H9 (cell line): ENCODE results near the gene ITGB1BP1. TPM values are rescaled to one million over a fixed set of nuclear protein-coding genes. Genes with fewer than 3 reads are reported as not detected.

Source experiments
- DNase-seq: peaks from one replicate; pipeline ENCODE4 v3.0.0-alpha.2; 2017
- H2AFZ ChIP-seq: one replicate; pipeline ENCODE4 v1.6.1; 2013; ENCODE audit warnings: mild to moderate bottlenecking, low read length, control low read depth, moderate library complexity
- H2AK5ac ChIP-seq: 2 replicates; pipeline ENCODE4 v1.6.1; 2013; ENCODE audit warnings: low read length, control low read depth, mixed read lengths; ENCODE audit not compliant: insufficient read length
- H2BK120ac ChIP-seq: one replicate; pipeline ENCODE4 v1.6.1; 2013; ENCODE audit warnings: low read depth, mild to moderate bottlenecking, low read length, control low read depth, inconsistent platforms; ENCODE audit not compliant: poor library complexity, severe bottlenecking
- H2BK12ac ChIP-seq: 2 replicates; pipeline ENCODE4 v1.6.1; 2013; ENCODE audit warnings: low read length, control low read depth, mixed read lengths, low read depth; ENCODE audit not compliant: insufficient read length
- H2BK15ac ChIP-seq: 2 replicates; pipeline ENCODE4 v1.6.1; 2013; ENCODE audit warnings: low read depth, low read length, control low read depth
- H2BK20ac ChIP-seq: one replicate; pipeline ENCODE4 v1.6.1; 2013; ENCODE audit warnings: low read depth, mild to moderate bottlenecking, low read length, control low read depth, inconsistent platforms; ENCODE audit not compliant: poor library complexity, severe bottlenecking
- H2BK5ac ChIP-seq: 2 replicates; pipeline ENCODE4 v1.6.1; 2013; ENCODE audit warnings: low read length, control low read depth, mixed read lengths; ENCODE audit not compliant: insufficient read length
- H3K14ac ChIP-seq: 2 replicates; pipeline ENCODE4 v1.6.1; 2013; ENCODE audit warnings: low read length, control low read depth; ENCODE audit not compliant: insufficient read depth
- H3K18ac ChIP-seq: 2 replicates; pipeline ENCODE4 v1.6.1; 2013; ENCODE audit warnings: low read depth, mild to moderate bottlenecking, mixed read lengths, low read length, control low read depth; ENCODE audit not compliant: insufficient read length
- H3K23ac ChIP-seq: 2 replicates; pipeline ENCODE4 v1.6.1; 2013; ENCODE audit warnings: low read length, control low read depth, mixed read lengths, low read depth; ENCODE audit not compliant: insufficient read length
- H3K23me2 ChIP-seq: 2 replicates; pipeline ENCODE4 v1.6.1; 2013; ENCODE audit warnings: low read depth, mild to moderate bottlenecking, mixed read lengths, low read length, control low read depth; ENCODE audit not compliant: insufficient read length, poor library complexity, severe bottlenecking
- H3K27ac ChIP-seq: 2 replicates; pipeline ENCODE4 v1.5.1; 2013; ENCODE audit warnings: low read length, control low read depth, mixed read lengths, low read depth; ENCODE audit not compliant: insufficient read length
- H3K27me3 ChIP-seq: 2 replicates; pipeline ENCODE4 v1.6.1; 2013; ENCODE audit warnings: low read length, control low read depth, inconsistent platforms; ENCODE audit not compliant: insufficient read depth
- H3K4ac ChIP-seq: 2 replicates; pipeline ENCODE4 v1.6.1; 2013; ENCODE audit warnings: low read depth, mild to moderate bottlenecking, control low read depth, inconsistent platforms, low read length, moderate library complexity
- H3K4me1 ChIP-seq: 2 replicates; pipeline ENCODE4 v1.6.1; 2013; ENCODE audit warnings: low read length, control low read depth, inconsistent platforms; ENCODE audit not compliant: insufficient read depth
- H3K4me2 ChIP-seq: 2 replicates; pipeline ENCODE4 v1.6.1; 2013; ENCODE audit warnings: low read length, control low read depth, mixed read lengths; ENCODE audit not compliant: insufficient read length, insufficient read depth
- H3K56ac ChIP-seq: 2 replicates; pipeline ENCODE4 v1.6.1; 2013; ENCODE audit warnings: low read depth, mild to moderate bottlenecking, mixed read lengths, low read length, control low read depth; ENCODE audit not compliant: insufficient read length
- H3K79me1 ChIP-seq: 2 replicates; pipeline ENCODE4 v1.6.1; 2013; ENCODE audit warnings: low read depth, mild to moderate bottlenecking, moderate library complexity, low read length, control low read depth, inconsistent platforms; ENCODE audit not compliant: insufficient read depth, poor library complexity, severe bottlenecking
- H3K79me2 ChIP-seq: 2 replicates; pipeline ENCODE4 v1.6.1; 2013; ENCODE audit warnings: low read length, control low read depth, inconsistent platforms; ENCODE audit not compliant: insufficient read depth
- H3K9ac ChIP-seq: 2 replicates; pipeline ENCODE4 v1.6.1; 2013; ENCODE audit warnings: low read length, control low read depth, mixed read lengths; ENCODE audit not compliant: insufficient read length; ENCODE audit errors: extremely low read depth
- H3K9me3 ChIP-seq: one replicate; pipeline ENCODE4 v1.6.1; 2013; ENCODE audit warnings: low read depth, low read length, inconsistent platforms; ENCODE audit not compliant: control insufficient read depth
- H3T11ph ChIP-seq: one replicate; pipeline ENCODE4 v1.6.1; 2013; ENCODE audit warnings: mild to moderate bottlenecking, low read length, control low read depth, inconsistent platforms
- H4K20me1 ChIP-seq: one replicate; pipeline ENCODE4 v1.6.1; 2013; ENCODE audit not compliant: control insufficient read depth, insufficient read length, insufficient read depth
- H4K5ac ChIP-seq: 2 replicates; pipeline ENCODE4 v1.6.1; 2013; ENCODE audit warnings: low read depth, mild to moderate bottlenecking, mixed read lengths, low read length, control low read depth; ENCODE audit not compliant: insufficient read length
- H4K8ac ChIP-seq: replicated peaks from 2 replicates; pipeline ENCODE4 v1.6.1; 2013; ENCODE audit warnings: low read length, control low read depth, mixed read lengths, low read depth; ENCODE audit not compliant: insufficient read length
- H4K91ac ChIP-seq: 2 replicates; pipeline ENCODE4 v1.6.1; 2013; ENCODE audit warnings: low read depth, mild to moderate bottlenecking, moderate library complexity, mixed read lengths, low read length, control low read depth; ENCODE audit not compliant: insufficient read length
- H3K27ac Mint-ChIP-seq, 3 experiments: 2 replicates in 2 of 3; 3 replicates in 1 of 3; pipeline ENCODE4 v1.8.0; 2020 to 2021; ENCODE audit warnings: mixed read lengths in 3 of 3, mild to moderate bottlenecking in 1 of 3, moderate library complexity in 1 of 3
- H3K27me3 Mint-ChIP-seq: 2 replicates; pipeline ENCODE4 v1.8.0; 2021; ENCODE audit warnings: low read depth, mild to moderate bottlenecking, moderate library complexity, mixed read lengths
- H3K36me3 Mint-ChIP-seq, 3 experiments: 2 replicates in 2 of 3; 3 replicates in 1 of 3; pipeline ENCODE4 v1.8.0; 2020 to 2021; ENCODE audit warnings: low read depth in 3 of 3, mixed read lengths in 3 of 3; ENCODE audit not compliant: insufficient read depth in 1 of 3
- H3K4me1 Mint-ChIP-seq, 2 experiments: 2 replicates each; pipeline ENCODE4 v1.8.0; 2020; ENCODE audit warnings: mixed read lengths in 2 of 2
- H3K4me3 Mint-ChIP-seq, 2 experiments: 2 replicates in 1 of 2; 3 replicates in 1 of 2; pipeline ENCODE4 v1.8.0; 2020 to 2021; ENCODE audit warnings: mild to moderate bottlenecking in 2 of 2, mixed read lengths in 2 of 2, moderate library complexity in 1 of 2
- H3K9me3 Mint-ChIP-seq, 2 experiments: 2 replicates in 1 of 2; 3 replicates in 1 of 2; pipeline ENCODE4 v1.8.0; 2020; ENCODE audit warnings: mild to moderate bottlenecking in 2 of 2, mixed read lengths in 2 of 2, moderate library complexity in 1 of 2
- WGBS: extraction: QIAGEN DNeasy Blood & Tissue Kit; methylation state at CpG from one replicate; pipeline ENCODE4 v1.1.7; 2013; ENCODE audit warnings: missing lambda C conversion rate, low lambda C conversion rate, mixed read lengths; ENCODE audit not compliant: insufficient read length; ENCODE audit errors: extremely low coverage; 5-methylcytosine and 5-hydroxymethylcytosine counted together
- total RNA-seq: library from RNA; stranded (reverse); gene quantifications from 2 replicates; pipeline ENCODE4 v1.2.1, GENCODE V29; 2021
- TF ChIP-seq, protein P1 (sequence below): fragments of 200-600 bp; sonication (generic); conservative IDR thresholded peaks from 3 replicates; pipeline ENCODE4 v1.8.0; 2021; ENCODE audit warnings: antibody characterized with exemption, mild to moderate bottlenecking

Gene ITGB1BP1
- total RNA-seq, 1 experiment from 2014 or later, result 38.7 TPM

DNA sequence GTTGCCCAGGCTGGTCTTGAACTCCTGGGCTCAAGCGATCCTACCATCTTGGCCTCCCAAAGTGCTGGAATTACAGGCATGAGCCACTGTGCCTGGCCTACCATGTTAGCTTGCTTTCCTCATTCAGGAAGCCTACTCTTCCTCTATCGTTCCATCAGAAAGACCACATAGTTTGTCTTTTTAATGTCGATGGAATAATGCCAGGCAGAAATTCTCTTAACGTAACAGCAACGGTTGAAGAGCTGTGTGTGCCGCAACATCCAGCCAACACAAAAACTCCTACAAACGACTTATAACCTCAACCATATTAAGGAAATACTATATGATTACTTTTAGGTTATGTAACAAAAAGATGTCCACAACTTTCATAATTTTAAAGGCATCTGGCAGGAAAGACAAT lies 10.5 kb downstream of the ITGB1BP1 start:
- no peaks in the 10 kb centered on the region for H3K9me3 ChIP-seq
- H2BK120ac ChIP-seq, result no peak overlapping the region
- H3K4me1 ChIP-seq, result no peaks in the 10 kb centered on the region
- H2BK20ac ChIP-seq, result no peak overlapping the region
- Mint-ChIP-seq H3K4me3 (no peak overlapping the region), H3K4me1 (no peaks in the 10 kb centered on the region), H3K27ac (no peak overlapping the region), H3K27me3 (no peaks in the 10 kb centered on the region), H3K9me3 (no peaks in the 10 kb centered on the region), H3K36me3 (peaks cover 0 to 14% (median 6%) of the 10 kb centered on the region in 3 experiments; a peak in 6 of 7 replicates)
- H3K4ac ChIP-seq, result no peak overlapping the region
- H4K5ac ChIP-seq, result no peak overlapping the region
- H3K56ac ChIP-seq, result no peak overlapping the region
- no peaks in the 10 kb centered on the region for H3K27me3 ChIP-seq
- H3K23me2 ChIP-seq, result no peaks in the 10 kb centered on the region
- H3K18ac ChIP-seq, result no peak overlapping the region
- no peak overlapping the region for H3K23ac ChIP-seq
- H4K91ac ChIP-seq, result no peak overlapping the region
- no peak overlapping the region for H4K8ac ChIP-seq
- no peak overlapping the region for H2AK5ac ChIP-seq
- H3K27ac ChIP-seq, result no peak overlapping the region
- H3K79me2 ChIP-seq, result no peaks in the 10 kb centered on the region
- no peak overlapping the region for H2BK15ac ChIP-seq
- DNase-seq, result no peak
- TF ChIP-seq, protein P1, sequence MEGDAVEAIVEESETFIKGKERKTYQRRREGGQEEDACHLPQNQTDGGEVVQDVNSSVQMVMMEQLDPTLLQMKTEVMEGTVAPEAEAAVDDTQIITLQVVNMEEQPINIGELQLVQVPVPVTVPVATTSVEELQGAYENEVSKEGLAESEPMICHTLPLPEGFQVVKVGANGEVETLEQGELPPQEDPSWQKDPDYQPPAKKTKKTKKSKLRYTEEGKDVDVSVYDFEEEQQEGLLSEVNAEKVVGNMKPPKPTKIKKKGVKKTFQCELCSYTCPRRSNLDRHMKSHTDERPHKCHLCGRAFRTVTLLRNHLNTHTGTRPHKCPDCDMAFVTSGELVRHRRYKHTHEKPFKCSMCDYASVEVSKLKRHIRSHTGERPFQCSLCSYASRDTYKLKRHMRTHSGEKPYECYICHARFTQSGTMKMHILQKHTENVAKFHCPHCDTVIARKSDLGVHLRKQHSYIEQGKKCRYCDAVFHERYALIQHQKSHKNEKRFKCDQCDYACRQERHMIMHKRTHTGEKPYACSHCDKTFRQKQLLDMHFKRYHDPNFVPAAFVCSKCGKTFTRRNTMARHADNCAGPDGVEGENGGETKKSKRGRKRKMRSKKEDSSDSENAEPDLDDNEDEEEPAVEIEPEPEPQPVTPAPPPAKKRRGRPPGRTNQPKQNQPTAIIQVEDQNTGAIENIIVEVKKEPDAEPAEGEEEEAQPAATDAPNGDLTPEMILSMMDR, result no peak
- H2AFZ ChIP-seq, result no peak overlapping the region
- H4K20me1 ChIP-seq, result no peaks in the 10 kb centered on the region
- no peak overlapping the region for H2BK5ac ChIP-seq
- no CpG with 5 or more reads among the region's 7 CpGs for WGBS
- H3T11ph ChIP-seq, result no peak overlapping the region
- H2BK12ac ChIP-seq, result no peak overlapping the region
- H3K14ac ChIP-seq, result no peak overlapping the region
- no peaks in the 10 kb centered on the region for H3K79me1 ChIP-seq
- H3K9ac ChIP-seq, result no peak overlapping the region
- no peak overlapping the region for H3K4me2 ChIP-seq
